GM12878 (cell line): ENCODE results near the gene SMARCAL1.

Experiments
- RBBP5 ChIP-seq: fragments of 200-600 bp; sonication (generic); conservative IDR thresholded peaks from 2 replicates; pipeline ENCODE4 v1.6.1; 2016
- ZNF687 ChIP-seq: fragments of 450-650 bp; IDR thresholded peaks from 2 replicates; pipeline ENCODE4 v1.6.1; 2017; ENCODE audit warnings: mild to moderate bottlenecking, moderate library complexity

GRCh38 chr2:216436383-216436782 lies 24.1 kb downstream of the SMARCAL1 start:
- TF ChIP-seq ZNF687 (no peak), RBBP5 (no peak)
